Kidney glomerular epithelial cell (primary cell): Measurements from ENCODE around the gene ASB8.
A peak's percentile ranks its signal among the peaks of the same experiment; 100 is the strongest.

Experiments
- DNase-seq: peaks from one replicate; lab custom pipeline; 2025; lab: John Stamatoyannopoulos, UW

ASB8 gene

DNA sequence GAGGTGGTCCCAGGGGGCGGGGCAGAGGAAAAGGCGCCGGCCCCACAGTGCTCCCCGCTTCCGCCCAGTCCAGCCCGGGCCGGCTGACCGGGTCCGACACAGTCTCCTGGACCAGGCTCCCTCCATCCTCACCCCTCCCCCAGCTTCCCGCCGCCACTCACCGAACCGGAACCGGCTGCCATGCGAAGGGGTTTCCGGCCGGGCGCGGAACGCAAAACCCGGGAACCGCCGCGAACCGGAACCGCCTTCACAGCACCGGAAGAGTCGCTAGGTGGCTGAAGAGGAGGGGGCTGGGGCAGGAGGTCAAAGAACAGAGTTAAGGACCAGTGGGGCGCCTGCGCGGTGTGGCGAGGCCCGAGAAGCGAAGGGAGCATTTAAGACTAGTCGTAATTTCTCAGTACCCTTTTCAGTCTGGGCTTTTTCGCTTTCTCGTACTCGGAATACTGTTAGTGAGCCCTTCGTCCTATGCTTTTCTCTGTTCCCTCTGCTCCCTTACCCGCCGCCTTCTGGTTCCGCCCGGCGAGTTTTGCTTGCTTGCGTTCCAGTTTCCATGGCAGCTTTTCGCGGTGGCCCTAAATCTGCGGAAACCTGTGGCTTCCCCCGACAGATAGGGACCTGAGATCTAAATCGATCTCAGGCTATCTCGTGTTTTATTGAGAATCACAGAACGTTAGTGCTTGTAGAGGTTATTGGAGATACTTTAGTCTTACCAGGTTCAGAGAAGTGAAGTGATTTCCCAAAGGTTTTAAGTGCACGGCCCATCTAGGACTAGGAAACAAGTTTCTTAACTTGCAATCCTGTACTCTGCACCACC is 51.2 kb downstream of the ASB8 start, which contains the start of gene SENP1:
Gene SENP1, minus strand, starts transcription at position 213 of the 814 bp plus-strand sequence. CDS start 4,607 bp downstream, outside the sequence.
- peak; percentile 97 for DNase-seq

DNA sequence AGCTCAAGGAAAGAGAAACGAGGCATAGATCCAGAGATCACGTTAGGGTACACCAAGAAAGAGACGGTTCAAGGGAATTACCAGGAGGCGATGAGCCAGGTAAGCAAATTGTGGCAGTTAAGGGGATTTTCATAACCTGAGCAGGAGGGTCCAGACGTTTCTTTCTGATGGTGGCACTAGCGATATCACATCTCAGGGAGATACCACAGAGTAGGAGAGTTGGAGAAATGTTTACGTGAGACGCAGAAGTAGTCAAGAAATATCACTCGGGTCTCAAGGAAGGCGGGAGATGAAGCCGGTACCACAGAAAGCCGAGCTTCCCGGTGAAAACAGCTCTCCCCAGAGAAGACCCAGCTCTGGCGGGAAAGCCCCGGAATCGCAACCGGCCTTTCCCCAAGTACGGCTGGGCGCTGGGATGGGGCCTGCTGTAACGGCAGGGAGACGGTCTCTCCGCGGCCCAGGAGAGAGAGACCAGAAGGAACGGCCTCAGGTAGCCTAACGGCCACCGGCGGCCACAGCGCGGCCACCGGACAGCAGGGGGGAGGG is 51.9 kb downstream of the ASB8 start:
- no peak for DNase-seq

DNA sequence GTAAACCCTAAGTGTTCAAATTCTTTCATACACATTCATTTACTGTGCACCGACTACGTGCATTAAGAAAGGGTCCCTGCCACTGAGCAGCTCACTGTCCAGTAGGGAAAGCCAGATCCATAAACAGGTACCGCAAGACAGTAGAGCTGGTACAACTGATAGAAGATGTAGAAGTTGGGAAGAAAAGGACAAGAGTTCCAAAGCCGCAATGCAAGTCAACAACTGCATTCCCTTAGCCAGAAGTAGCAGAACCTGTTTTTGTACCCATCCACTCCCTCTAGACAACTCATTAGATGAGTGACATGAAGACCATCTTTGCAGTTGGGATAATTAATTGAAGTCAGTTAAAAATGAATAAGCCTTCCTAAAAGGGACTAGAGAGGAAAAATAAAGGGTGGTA is 52.8 kb downstream of the ASB8 start:
- DNase-seq: no peak
